ENCODE measurements around the gene PCDHGB3. TPM values are rescaled to one million over a fixed set of nuclear protein-coding genes. Genes with fewer than 3 reads are reported as not detected.
"Not testable (repeated sequence)": the region's sequence is repeated elsewhere in the genome, so short reads cannot be mapped to it uniquely, and the experiment has no call there.

PCDHGB3 gene
- total RNA-seq, 2 experiments from 2014 or later: 0.09 to 0.41 TPM

DNA sequence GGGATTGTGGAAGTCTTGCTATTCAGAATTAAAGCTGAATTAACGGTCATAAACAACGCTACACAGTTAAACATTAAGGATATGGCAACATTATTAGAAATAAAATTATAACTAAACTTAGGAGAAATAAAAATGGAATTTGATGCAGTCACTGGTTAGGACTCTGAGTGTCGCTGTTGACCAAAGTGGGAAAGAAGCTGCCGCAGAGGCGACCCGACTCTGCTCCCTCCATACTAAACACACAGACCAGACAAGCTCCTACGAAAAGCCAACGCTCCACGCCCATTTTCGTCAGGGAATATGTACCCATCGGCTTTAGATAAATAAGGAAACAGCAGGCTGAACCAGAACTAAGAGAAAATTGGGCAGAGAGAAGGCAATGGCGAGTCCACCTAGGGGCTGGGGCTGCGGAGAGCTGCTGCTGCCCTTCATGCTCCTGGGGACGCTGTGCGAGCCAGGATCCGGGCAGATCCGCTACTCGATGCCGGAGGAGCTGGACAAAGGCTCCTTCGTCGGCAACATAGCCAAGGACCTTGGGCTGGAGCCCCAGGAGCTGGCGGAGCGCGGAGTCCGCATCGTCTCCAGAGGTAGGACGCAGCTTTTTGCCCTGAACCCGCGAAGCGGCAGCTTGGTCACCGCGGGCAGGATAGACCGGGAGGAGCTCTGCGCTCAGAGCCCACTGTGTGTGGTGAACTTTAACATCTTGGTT is 5.9 kb upstream of the PCDHGB3 start, which contains the start of gene PCDHGA5:
Gene PCDHGA5, plus strand, starts transcription at position 211 of the 709 bp plus-strand sequence. Its CDS starts 169 bp downstream, at position 380.
- Mint-ChIP-seq H3K4me1 (peaks cover 2% of the 10 kb centered on the region), H3K4me3 (no peak within 1 kb of the TSS), H3K9me3 (ENCODE audit: low read depth) (peaks cover 15% of the 10 kb centered on the region), H3K27ac (peak within 1 kb of the TSS; percentile 10), H3K36me3 (peaks cover 15% of the 10 kb centered on the region), H3K27me3 (peaks cover 74% of the 10 kb centered on the region)
- CTCF ChIA-PET: interaction anchor here (0.8 to 1.6 kb wide), 4 partner anchors 14 to 57 kb away, joined by 3 to 4 read pairs (median 3); partner anchors contain the start of genes PCDHGA10, PCDHGA11, PCDHGB1 and PCDHGB6
- no peak for DNase-seq
- no peak for ATAC-seq

DNA sequence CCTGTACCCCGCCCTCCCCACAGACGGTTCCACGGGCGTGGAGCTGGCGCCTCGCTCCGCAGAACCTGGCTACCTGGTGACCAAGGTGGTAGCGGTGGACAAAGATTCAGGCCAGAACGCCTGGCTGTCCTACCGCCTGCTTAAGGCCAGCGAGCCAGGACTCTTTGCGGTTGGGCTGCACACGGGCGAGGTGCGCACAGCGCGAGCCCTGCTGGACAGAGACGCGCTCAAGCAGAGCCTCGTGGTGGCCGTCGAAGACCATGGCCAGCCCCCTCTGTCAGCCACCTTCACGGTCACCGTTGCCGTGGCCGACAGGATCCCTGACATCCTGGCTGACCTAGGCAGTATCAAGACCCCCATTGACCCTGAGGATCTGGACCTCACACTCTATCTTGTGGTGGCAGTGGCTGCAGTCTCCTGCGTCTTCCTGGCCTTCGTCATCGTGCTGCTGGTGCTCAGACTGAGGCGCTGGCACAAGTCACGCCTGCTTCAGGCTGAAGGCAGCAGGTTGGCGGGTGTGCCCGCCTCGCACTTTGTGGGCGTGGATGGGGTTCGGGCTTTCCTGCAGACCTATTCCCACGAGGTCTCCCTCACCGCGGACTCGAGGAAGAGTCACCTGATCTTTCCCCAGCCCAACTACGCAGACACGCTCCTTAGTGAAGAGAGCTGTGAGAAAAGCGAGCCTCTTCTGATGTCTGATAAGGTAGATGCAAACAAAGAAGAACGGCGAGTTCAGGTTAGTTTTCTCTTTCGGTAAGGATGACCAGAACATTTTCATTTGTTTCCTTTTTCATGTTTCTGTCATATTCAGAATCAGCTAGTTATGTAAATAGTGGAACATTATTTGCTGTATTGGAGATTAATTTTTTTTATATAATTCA is 3.8 kb upstream of the PCDHGB3 start:
- ATAC-seq: no peak
- H3K27ac Mint-ChIP-seq: no peak overlapping the region
- peaks cover 13% of the 10 kb centered on the region for H3K9me3 Mint-ChIP-seq (ENCODE audit: low read depth)
- peaks cover 77% of the 10 kb centered on the region for H3K27me3 Mint-ChIP-seq
- CTCF ChIA-PET: interaction anchor here (0.7 kb wide), 1 partner anchor 189 kb away, joined by 3 read pairs; the partner anchor contains the start of gene PCDHB8
- H3K4me1 Mint-ChIP-seq: peaks cover 2% of the 10 kb centered on the region
- H3K4me3 Mint-ChIP-seq: no peak overlapping the region
- peaks cover 5% of the 10 kb centered on the region for H3K36me3 Mint-ChIP-seq
- DNase-seq: no peak

DNA sequence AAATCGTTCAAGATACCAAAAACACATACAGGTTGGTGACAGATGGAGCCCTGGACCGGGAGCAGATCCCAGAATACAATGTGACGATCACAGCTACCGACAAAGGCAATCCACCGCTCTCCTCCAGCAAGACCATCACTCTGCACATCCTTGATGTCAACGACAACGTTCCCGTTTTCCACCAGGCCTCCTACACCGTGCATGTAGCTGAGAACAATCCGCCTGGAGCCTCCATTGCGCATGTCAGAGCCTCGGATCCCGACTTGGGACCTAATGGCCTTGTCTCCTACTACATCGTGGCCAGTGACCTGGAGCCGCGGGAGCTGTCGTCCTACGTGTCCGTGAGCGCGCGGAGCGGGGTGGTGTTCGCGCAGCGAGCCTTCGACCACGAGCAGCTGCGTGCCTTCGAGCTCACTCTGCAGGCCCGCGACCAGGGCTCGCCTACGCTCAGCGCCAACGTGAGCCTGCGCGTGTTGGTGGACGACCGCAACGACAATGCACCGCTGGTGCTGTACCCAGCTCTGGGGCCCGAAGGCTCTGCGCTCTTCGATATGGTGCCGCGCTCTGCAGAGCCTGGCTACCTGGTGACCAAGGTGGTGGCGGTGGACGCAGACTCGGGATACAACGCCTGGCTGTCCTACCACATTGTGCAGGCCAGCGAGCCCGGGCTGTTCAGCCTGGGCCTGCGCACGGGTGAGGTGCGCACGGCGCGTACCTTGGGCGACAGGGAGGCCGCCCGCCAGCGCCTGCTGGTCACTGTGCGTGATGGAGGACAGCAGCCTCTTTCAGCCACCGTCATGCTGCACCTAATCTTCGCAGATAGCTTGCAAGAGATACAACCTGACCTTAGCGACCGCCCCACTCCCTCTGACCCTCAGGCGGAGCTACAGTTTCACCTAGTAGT is 1.8 kb downstream of the PCDHGB3 start:
- Mint-ChIP-seq H3K36me3 (no peaks in the 10 kb centered on the region), H3K4me1 (peaks cover 2% of the 10 kb centered on the region), H3K4me3 (no peak overlapping the region), H3K27ac (no peak overlapping the region), H3K27me3 (peaks cover 64% of the 10 kb centered on the region), H3K9me3 (ENCODE audit: low read depth) (peaks cover 20% of the 10 kb centered on the region)
- ATAC-seq: no peak
- CTCF ChIA-PET: interaction anchor here (1.0 to 1.8 kb wide), 3 partner anchors 9 to 50 kb away, joined by 3 to 5 read pairs (median 4); partner anchors contain the start of gene PCDHGA11
- no peak for DNase-seq

DNA sequence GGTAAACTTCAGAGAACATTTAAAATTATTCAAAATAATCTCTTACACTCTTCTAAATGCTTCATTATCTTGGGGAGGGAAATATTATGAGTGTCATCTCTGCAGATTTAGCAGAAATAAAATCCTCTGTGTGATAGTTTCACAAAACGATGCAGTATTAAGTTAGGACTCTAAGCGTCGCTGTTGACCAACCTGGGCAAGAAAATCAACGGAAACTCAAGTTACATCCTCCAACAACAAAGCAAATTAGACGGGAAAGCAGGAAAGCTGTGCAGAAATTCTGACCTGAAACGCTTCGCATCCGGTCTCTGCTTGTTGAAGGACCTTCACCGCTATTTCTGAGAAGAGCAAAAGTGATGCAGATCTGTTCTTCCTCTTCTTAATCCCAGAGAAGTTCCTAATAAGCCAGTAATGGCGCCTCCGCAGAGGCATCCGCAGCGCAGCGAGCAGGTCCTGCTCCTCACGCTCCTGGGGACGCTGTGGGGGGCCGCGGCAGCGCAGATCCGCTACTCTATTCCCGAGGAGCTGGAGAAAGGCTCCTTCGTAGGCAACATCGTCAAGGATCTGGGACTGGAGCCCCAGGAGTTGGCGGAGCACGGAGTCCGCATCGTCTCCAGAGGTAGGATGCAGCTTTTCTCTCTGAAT is 3.8 kb downstream of the PCDHGB3 start, which contains the start of gene PCDHGA6:
Gene PCDHGA6, plus strand, starts transcription at position 219 of the 645 bp plus-strand sequence. Its CDS starts 193 bp downstream, at position 412.
- peaks cover 24% of the 10 kb centered on the region for H3K9me3 Mint-ChIP-seq (ENCODE audit: low read depth)
- H3K4me1 Mint-ChIP-seq: peaks cover 2% of the 10 kb centered on the region
- ATAC-seq (no peak), DNase-seq (no peak)
- no peak within 1 kb of the TSS for H3K27ac Mint-ChIP-seq
- CTCF ChIA-PET: interaction anchor here (1.7 kb wide), 1 partner anchor 56 kb away, joined by 4 read pairs; the partner anchor contains the start of gene PCDHGA12
- H3K4me3 Mint-ChIP-seq: no peak within 1 kb of the TSS
- H3K27me3 Mint-ChIP-seq: peaks cover 53% of the 10 kb centered on the region
- H3K36me3 Mint-ChIP-seq: no peaks in the 10 kb centered on the region

DNA sequence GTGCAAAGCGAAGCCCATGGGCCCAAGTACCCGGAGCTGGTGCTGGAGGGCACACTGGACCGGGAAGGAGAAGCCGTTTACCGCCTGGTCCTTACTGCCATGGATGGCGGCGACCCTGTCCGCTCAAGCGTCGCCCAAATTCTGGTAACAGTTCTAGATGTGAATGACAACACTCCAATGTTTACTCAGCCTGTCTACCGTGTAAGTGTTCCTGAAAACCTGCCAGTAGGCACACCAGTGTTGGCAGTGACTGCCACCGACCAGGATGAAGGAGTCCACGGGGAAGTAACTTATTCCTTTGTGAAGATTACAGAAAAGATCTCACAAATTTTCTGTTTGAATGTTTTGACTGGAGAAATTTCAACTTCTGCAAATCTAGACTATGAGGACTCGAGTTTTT is 4.6 kb downstream of the PCDHGB3 start:
- no peak overlapping the region for H3K4me3 Mint-ChIP-seq
- no peak for ATAC-seq
- no peaks in the 10 kb centered on the region for H3K36me3 Mint-ChIP-seq
- H3K4me1 Mint-ChIP-seq: peaks cover 2% of the 10 kb centered on the region
- H3K9me3 Mint-ChIP-seq (ENCODE audit: low read depth): peaks cover 25% of the 10 kb centered on the region
- CTCF ChIA-PET: interaction anchor here (1.7 kb wide), 1 partner anchor 55 kb away, joined by 4 read pairs; the partner anchor contains the start of gene PCDHGA12
- DNase-seq: no peak
- H3K27me3 Mint-ChIP-seq: peaks cover 54% of the 10 kb centered on the region
- no peak overlapping the region for H3K27ac Mint-ChIP-seq

DNA sequence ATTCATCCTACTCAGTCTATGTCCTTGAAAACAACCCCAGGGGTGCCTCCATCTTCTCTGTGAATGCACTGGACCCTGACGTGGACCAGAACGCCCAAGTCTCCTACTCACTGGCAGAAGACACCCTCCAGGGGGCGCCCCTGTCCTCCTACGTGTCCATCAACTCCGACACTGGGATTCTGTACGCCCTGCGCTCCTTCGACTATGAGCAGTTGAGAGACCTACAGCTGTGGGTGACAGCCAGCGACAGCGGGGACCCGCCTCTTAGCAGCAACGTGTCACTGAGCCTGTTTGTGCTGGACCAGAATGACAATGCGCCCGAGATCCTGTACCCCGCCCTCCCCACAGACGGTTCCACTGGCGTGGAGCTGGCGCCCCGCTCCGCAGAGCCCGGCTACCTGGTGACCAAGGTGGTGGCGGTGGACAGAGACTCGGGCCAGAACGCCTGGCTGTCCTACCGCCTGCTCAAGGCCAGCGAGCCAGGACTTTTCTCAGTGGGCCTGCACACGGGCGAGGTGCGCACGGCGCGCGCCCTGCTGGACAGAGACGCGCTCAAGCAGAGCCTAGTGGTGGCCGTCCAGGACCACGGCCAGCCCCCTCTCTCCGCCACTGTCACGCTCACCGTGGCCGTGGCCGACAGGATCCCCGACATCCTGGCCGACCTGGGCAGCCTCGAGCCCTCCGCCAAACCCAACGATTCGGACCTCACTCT is 5.6 kb downstream of the PCDHGB3 start:
- H3K4me1 Mint-ChIP-seq: not testable (repeated sequence)

DNA sequence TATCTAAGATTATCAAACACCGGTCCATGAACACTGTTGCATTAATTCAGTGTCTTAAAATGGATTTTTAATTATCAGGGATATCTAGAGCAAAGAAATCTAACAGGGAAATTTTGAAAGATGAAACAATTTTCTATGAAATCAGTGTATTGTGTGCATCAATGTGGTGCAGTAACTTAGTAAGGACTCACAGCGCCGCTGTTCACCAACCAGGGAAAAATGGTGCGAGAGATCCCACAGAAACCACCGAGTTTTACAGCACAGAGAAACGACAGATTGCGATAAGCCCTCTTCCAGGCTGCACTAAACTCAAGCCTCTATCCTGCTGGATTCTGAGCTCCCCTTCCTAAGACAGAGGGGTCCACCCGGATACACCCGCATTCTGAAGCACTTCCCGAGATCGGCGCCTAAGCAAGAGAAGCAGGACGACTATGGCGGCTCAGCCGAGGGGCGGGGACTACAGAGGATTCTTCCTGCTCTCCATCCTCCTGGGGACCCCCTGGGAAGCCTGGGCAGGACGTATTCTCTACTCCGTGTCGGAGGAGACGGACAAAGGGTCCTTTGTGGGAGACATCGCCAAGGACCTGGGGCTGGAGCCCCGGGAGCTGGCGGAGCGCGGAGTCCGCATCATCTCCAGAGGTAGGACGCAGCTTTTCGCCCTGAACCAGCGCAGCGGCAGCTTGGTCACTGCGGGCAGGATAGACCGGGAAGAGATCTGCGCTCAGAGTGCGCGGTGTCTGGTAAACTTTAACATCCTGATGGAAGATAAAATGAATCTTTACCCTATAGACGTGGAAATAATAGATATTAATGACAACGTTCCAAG is 12.6 kb downstream of the PCDHGB3 start, which contains the start of gene PCDHGA7:
Gene PCDHGA7, plus strand, starts transcription at position 274 of the 826 bp plus-strand sequence. Its CDS starts 158 bp downstream, at position 432.
- Mint-ChIP-seq H3K27me3 (peaks cover 57% of the 10 kb centered on the region), H3K9me3 (ENCODE audit: low read depth) (peaks cover 7% of the 10 kb centered on the region)

More for the DNA sequence above, 5.6 kb downstream of the PCDHGB3 start:
- CTCF ChIA-PET, H3K4me3 Mint-ChIP-seq, H3K36me3 Mint-ChIP-seq, H3K27ac Mint-ChIP-seq, DNase-seq, ATAC-seq: not testable (repeated sequence)
- Mint-ChIP-seq H3K9me3 (ENCODE audit: low read depth) (peaks cover 25% of the 10 kb centered on the region), H3K27me3 (peaks cover 49% of the 10 kb centered on the region)

DNA sequence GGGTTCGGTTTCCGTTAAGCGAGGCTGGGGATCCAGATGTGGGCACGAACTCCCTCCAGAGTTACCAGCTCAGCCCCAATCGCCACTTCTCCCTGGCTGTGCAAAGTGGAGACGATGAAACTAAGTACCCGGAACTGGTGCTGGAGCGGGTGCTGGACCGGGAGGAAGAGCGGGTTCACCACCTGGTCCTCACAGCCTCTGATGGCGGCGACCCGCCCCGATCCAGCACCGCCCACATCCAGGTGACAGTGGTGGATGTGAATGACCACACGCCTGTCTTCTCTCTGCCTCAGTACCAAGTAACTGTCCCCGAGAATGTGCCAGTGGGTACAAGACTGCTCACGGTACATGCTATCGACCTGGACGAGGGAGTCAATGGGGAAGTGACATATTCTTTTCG is 13.3 kb downstream of the PCDHGB3 start:
- peaks cover 7% of the 10 kb centered on the region for H3K9me3 Mint-ChIP-seq (ENCODE audit: low read depth)
- CTCF ChIA-PET: interaction anchor here (0.9 kb wide), 1 partner anchor 12 kb away, joined by 3 read pairs; no protein-coding TSS in a partner anchor
- DNase-seq (no peak), ATAC-seq (no peak)
- no peak overlapping the region for H3K4me3 Mint-ChIP-seq
- no peaks in the 10 kb centered on the region for H3K4me1 Mint-ChIP-seq
- peaks cover 2% of the 10 kb centered on the region for H3K36me3 Mint-ChIP-seq
- H3K27ac Mint-ChIP-seq: peak overlapping the region; percentile 28
- peaks cover 59% of the 10 kb centered on the region for H3K27me3 Mint-ChIP-seq

More for the DNA sequence above, 12.6 kb downstream of the PCDHGB3 start, which contains the start of gene PCDHGA7:
- Mint-ChIP-seq H3K36me3 (peaks cover 2% of the 10 kb centered on the region), H3K27ac (peak within 1 kb of the TSS; percentile 28), H3K4me1 (no peaks in the 10 kb centered on the region), H3K4me3 (no peak within 1 kb of the TSS)
- ATAC-seq (no peak), DNase-seq (no peak)
- CTCF ChIA-PET: interaction anchor here (0.9 kb wide), 1 partner anchor 13 kb away, joined by 3 read pairs; no protein-coding TSS in a partner anchor

DNA sequence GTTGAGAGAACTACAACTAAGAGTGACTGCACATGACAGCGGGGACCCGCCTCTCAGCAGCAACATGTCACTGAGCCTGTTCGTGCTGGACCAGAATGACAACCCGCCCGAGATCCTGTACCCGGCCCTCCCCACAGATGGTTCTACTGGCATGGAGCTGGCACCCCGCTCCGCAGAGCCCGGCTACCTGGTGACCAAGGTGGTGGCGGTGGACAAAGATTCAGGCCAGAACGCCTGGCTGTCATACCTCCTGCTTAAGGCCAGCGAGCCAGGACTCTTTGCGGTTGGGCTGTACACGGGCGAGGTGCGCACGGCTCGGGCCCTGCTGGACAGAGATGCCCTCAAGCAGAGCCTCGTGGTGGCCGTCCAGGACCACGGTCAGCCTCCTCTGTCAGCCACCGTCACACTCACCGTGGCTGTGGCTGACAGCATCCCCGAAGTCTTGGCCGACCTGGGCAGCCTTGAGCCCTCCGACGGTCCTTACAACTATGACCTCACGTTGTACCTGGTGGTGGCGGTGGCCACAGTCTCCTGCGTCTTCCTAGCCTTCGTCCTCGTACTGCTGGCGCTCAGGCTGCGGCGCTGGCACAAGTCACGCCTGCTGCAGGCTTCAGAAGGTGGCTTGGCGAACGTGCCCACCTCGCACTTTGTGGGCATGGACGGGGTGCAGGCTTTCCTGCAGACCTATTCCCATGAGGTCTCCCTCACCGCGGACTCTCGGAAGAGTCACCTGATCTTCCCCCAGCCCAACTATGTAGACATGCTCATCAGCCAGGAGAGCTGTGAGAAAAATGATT is 14.6 kb downstream of the PCDHGB3 start:
- ATAC-seq (no peak), DNase-seq (no peak)
- H3K27me3 Mint-ChIP-seq: peaks cover 58% of the 10 kb centered on the region
- no peak overlapping the region for H3K27ac Mint-ChIP-seq
- CTCF ChIA-PET: no interaction called here
- no peaks in the 10 kb centered on the region for H3K4me1 Mint-ChIP-seq
- H3K9me3 Mint-ChIP-seq (ENCODE audit: low read depth): peaks cover 9% of the 10 kb centered on the region
- no peak overlapping the region for H3K4me3 Mint-ChIP-seq
- peaks cover 5% of the 10 kb centered on the region for H3K36me3 Mint-ChIP-seq

DNA sequence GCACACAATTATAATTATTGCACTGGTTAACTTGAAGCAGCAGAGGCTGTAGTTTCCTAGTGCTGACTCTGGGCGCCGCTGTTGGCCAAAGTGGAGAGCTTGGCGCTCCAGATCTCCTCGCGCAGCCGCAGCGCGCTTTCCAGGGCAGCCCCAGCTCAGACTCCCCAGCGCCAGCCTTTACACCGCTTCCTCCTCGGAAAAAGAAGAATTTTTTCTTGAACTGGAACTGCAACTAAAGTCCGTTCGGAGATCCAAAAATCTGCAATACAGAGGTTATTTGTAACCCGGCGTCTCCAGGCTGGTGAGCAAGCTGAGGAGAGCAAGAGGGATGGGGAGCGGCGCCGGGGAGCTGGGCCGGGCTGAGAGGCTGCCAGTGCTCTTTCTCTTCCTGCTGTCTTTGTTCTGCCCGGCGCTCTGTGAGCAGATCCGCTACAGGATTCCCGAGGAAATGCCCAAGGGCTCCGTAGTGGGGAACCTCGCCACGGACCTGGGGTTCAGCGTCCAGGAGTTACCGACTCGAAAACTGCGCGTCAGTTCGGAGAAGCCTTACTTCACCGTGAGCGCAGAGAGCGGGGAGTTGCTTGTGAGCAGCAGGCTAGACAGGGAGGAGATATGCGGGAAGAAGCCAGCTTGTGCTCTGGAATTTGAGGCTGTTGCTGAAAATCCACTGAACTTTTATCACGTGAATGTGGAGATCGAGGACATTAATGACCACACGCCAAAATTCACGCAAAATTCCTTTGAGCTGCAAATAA is 17.7 kb downstream of the PCDHGB3 start, which contains the start of gene PCDHGB4:
Gene PCDHGB4, plus strand, starts transcription at position 142 of the 755 bp plus-strand sequence. Its CDS starts 187 bp downstream, at position 329.
- ATAC-seq, H3K27ac Mint-ChIP-seq, H3K4me1 Mint-ChIP-seq, H3K4me3 Mint-ChIP-seq, DNase-seq, H3K36me3 Mint-ChIP-seq: not testable (repeated sequence)
- H3K27me3 Mint-ChIP-seq: peaks cover 56% of the 10 kb centered on the region
- peaks cover 18% of the 10 kb centered on the region for H3K9me3 Mint-ChIP-seq (ENCODE audit: low read depth)
- CTCF ChIA-PET: interaction anchor here (1.5 kb wide), 1 partner anchor 42 kb away, joined by 3 read pairs; the partner anchor contains the start of gene PCDHGA12

All from activated CD8-positive, alpha-beta memory T cell treated with anti-CD3 and anti-CD28 coated beads, Interleukin-2, amount 10 ng/mL, durations not matched to agents 7 days and 5 days (primary cell).